ENCODE measurements around the gene UGT2B7. TPM values are rescaled to one million over a fixed set of nuclear protein-coding genes. Genes with fewer than 3 reads are reported as not detected.

The UGT2B7 gene
- total RNA-seq, 1 experiment from 2014 or later = not detected

DNA sequence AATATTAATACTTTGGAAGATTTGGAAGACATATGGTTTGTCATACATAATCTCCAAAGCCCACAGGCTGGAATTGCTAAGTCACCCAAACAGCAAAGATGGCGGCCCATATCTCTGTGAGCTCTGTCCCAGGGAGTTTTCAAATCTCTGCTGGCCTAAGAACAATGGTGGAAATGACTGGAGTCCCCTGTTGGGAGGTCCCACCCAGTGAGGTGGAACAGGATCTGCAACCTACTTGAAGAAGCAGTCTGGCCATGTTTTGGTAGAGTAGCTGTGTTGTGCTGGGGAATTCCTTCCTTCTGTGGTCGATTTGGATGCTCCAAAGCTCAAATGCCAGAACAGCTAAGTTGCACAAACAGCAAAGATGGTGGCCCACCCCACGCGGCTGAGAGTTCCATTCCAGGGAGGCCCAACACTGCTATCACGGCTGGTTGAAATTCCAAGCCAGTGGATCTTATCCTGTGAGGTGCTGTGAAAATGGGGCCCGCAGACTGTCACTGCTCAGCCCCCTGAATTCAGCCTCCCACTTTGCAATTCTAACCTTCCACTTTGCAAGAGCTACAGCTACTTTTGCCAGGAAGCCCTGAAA, 3.2 kb upstream of the UGT2B7 start:
- Histone ChIP-seq H3K18ac (ENCODE audit: insufficient read length, low read depth, low read length) (no peak overlapping the region), H3K23ac (ENCODE audit: insufficient read length, low read depth, low read length) (no peak overlapping the region), H3K27me3 (ENCODE audit: insufficient read depth, low read length) (no peaks in the 10 kb centered on the region), H2BK15ac (ENCODE audit: low read depth, low read length) (no peak overlapping the region; the same call in 1 of the 2 replicates), H3K79me1 (ENCODE audit: insufficient read depth, low read depth, low read length, poor library complexity, severe bottlenecking) (no peaks in the 10 kb centered on the region), H3T11ph (ENCODE audit: low read length) (no peak overlapping the region), H4K20me1 (ENCODE audit: control insufficient read depth, insufficient read depth, insufficient read length) (no peaks in the 10 kb centered on the region), H3K27ac (ENCODE audit: insufficient read length, low read depth, low read length) (no peak overlapping the region), H3K23me2 (ENCODE audit: insufficient read length, low read depth, low read length, poor library complexity, severe bottlenecking) (no peaks in the 10 kb centered on the region), H2AFZ (ENCODE audit: low read length) (no peak overlapping the region), H3K56ac (ENCODE audit: insufficient read length, low read depth, low read length) (no peak overlapping the region), H4K5ac (ENCODE audit: insufficient read length, low read depth, low read length) (no peak overlapping the region), H3K9ac (ENCODE audit: extremely low read depth, insufficient read length, low read length) (no peak overlapping the region), H3K4ac (ENCODE audit: low read depth, low read length) (no peak overlapping the region), H3K4me1 (ENCODE audit: insufficient read depth, low read length) (no peaks in the 10 kb centered on the region), H3K9me3 (ENCODE audit: control insufficient read depth, low read depth, low read length) (no peaks in the 10 kb centered on the region), H3K14ac (ENCODE audit: insufficient read depth, low read length) (no peak overlapping the region), H2BK120ac (ENCODE audit: low read depth, low read length, poor library complexity, severe bottlenecking) (no peak overlapping the region), H2BK20ac (ENCODE audit: low read depth, low read length, poor library complexity, severe bottlenecking) (no peak overlapping the region), H2BK5ac (ENCODE audit: insufficient read length, low read length) (no peak overlapping the region), H3K4me2 (ENCODE audit: insufficient read depth, insufficient read length, low read length) (no peak overlapping the region), H3K79me2 (ENCODE audit: insufficient read depth, low read length) (no peaks in the 10 kb centered on the region), H4K8ac (replicated peaks; ENCODE audit: insufficient read length, low read depth, low read length) (no peak overlapping the region), H2BK12ac (ENCODE audit: insufficient read length, low read depth, low read length) (no peak overlapping the region), H2AK5ac (ENCODE audit: insufficient read length, low read length) (no peak overlapping the region), H4K91ac (ENCODE audit: insufficient read length, low read depth, low read length) (no peak overlapping the region)
- H3K27ac Mint-ChIP-seq = no peak overlapping the region
- no peaks in the 10 kb centered on the region for H3K36me3 Mint-ChIP-seq (ENCODE audit: insufficient read depth in 1 of 3, low read depth in 3 of 3)
- no peaks in the 10 kb centered on the region for H3K27me3 Mint-ChIP-seq (ENCODE audit: low read depth)
- WGBS (ENCODE audit: extremely low coverage, insufficient read length, low lambda C conversion rate) = no CpG with 5 or more reads among the region's 6 CpGs
- peaks cover 3 to 7% of the 10 kb centered on the region in 2 experiments for H3K4me1 Mint-ChIP-seq
- H3K9me3 Mint-ChIP-seq = no peaks in the 10 kb centered on the region
- H3K4me3 Mint-ChIP-seq = no peak overlapping the region
- TF ChIP-seq, protein P1, sequence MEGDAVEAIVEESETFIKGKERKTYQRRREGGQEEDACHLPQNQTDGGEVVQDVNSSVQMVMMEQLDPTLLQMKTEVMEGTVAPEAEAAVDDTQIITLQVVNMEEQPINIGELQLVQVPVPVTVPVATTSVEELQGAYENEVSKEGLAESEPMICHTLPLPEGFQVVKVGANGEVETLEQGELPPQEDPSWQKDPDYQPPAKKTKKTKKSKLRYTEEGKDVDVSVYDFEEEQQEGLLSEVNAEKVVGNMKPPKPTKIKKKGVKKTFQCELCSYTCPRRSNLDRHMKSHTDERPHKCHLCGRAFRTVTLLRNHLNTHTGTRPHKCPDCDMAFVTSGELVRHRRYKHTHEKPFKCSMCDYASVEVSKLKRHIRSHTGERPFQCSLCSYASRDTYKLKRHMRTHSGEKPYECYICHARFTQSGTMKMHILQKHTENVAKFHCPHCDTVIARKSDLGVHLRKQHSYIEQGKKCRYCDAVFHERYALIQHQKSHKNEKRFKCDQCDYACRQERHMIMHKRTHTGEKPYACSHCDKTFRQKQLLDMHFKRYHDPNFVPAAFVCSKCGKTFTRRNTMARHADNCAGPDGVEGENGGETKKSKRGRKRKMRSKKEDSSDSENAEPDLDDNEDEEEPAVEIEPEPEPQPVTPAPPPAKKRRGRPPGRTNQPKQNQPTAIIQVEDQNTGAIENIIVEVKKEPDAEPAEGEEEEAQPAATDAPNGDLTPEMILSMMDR (conservative IDR thresholded peaks at IDR 0.05) = no peak
- no peak for DNase-seq

All from H9 (cell line).